ENCODE data around the gene TFDP2.

GRCh38 chr3:141898908-141899307 is 250.4 kb downstream of the TFDP2 start:
- no peak for TF ChIP-seq POLR2AphosphoS5 (IDR thresholded peaks at IDR 0.05)
- TF ChIP-seq CTCF (IDR thresholded peaks at IDR 0.05) = no peak
- TF ChIP-seq POLR2A (IDR thresholded peaks at IDR 0.05) = no peak
